RWPE1 (cell line): ENCODE data around the gene IQCK.

ENCODE experiments used
- CTCF ChIA-PET: fragments of 350-600 bp; sonication (Branson Sonifier 250); formaldehyde crosslinking; extraction: SDS; loops from one replicate; lab custom pipeline; 2021; lab: Yijun Ruan, JAX
- POLR2A ChIA-PET: fragments of 400-600 bp; formaldehyde crosslinking; extraction: SDS; loops from one replicate; lab custom pipeline; 2020; ENCODE audit warnings: antibody characterized with exemption; ENCODE audit not compliant: low non-redundant PET; lab: Yijun Ruan, JAX
- DNase-seq: peaks from one replicate; pipeline ENCODE4 v3.0.0; 2012; ENCODE audit warnings: low spot score
- H3K27ac ChIP-seq: fragments of 450-650 bp; 2 replicates; pipeline ENCODE4 v1.5.1; 2017
- CTCF ChIP-seq: fragments of 450-650 bp; conservative IDR thresholded peaks from 2 replicates; pipeline ENCODE4 v1.5.1; 2017; ENCODE audit warnings: low read depth, mild to moderate bottlenecking

Gene IQCK

GRCh38 chr16:19888834-19889233 is 170.8 kb downstream of the IQCK start:
- POLR2A ChIA-PET = no interaction called here
- no peak for TF ChIP-seq CTCF
- CTCF ChIA-PET = no interaction called here
- no peak overlapping the region for H3K27ac ChIP-seq
- no peak for DNase-seq

GRCh38 chr16:19890901-19891300 is 172.8 kb downstream of the IQCK start:
- TF ChIP-seq CTCF = no peak
- ChIA-PET CTCF (interaction anchor here (1.0 to 1.4 kb wide), 3 partner anchors 8 to 409 kb away, joined by 3 to 6 read pairs (median 4); no protein-coding TSS in a partner anchor), POLR2A (no interaction called here)
- no peak overlapping the region for H3K27ac ChIP-seq
- no peak for DNase-seq

GRCh38 chr16:19892902-19893301 is 174.8 kb downstream of the IQCK start:
- CTCF ChIA-PET = no interaction called here
- no peak for TF ChIP-seq CTCF
- no peak for DNase-seq
- POLR2A ChIA-PET = no interaction called here
- H3K27ac ChIP-seq = no peak overlapping the region

GRCh38 chr16:19894586-19894985 is 176.5 kb downstream of the IQCK start:
- TF ChIP-seq CTCF = no peak
- CTCF ChIA-PET = interaction anchor here (1.5 kb wide), 1 partner anchor 293 kb away, joined by 4 read pairs; no protein-coding TSS in a partner anchor
- no peak for DNase-seq
- no peak overlapping the region for H3K27ac ChIP-seq
- POLR2A ChIA-PET = no interaction called here

GRCh38 chr16:19896951-19897350 is 178.9 kb downstream of the IQCK start:
- H3K27ac ChIP-seq = no peak overlapping the region
- DNase-seq = no peak
- CTCF ChIA-PET = interaction anchor here (0.7 to 1.3 kb wide), 3 partner anchors 10 to 11 kb away, joined by 3 to 5 read pairs (median 4); no protein-coding TSS in a partner anchor
- no peak for TF ChIP-seq CTCF
- POLR2A ChIA-PET = no interaction called here

- DNase-seq = no peak
- POLR2A ChIA-PET = no interaction called here
- TF ChIP-seq CTCF = no peak
- CTCF ChIA-PET = interaction anchor here (0.7 to 4.0 kb wide), 3 partner anchors 9 to 486 kb away, joined by 3 to 34 read pairs (median 5); no protein-coding TSS in a partner anchor
- no peak overlapping the region for H3K27ac ChIP-seq
Measured at GRCh38 chr16:19898166-19898565, 180.1 kb downstream of the IQCK start.
